Measurements from ENCODE around the gene AHSG. TPM values are rescaled to one million over a fixed set of nuclear protein-coding genes. Genes with fewer than 3 reads are reported as not detected.

AHSG gene
- total RNA-seq, 1 donor from 2014 or later = not detected

DNA sequence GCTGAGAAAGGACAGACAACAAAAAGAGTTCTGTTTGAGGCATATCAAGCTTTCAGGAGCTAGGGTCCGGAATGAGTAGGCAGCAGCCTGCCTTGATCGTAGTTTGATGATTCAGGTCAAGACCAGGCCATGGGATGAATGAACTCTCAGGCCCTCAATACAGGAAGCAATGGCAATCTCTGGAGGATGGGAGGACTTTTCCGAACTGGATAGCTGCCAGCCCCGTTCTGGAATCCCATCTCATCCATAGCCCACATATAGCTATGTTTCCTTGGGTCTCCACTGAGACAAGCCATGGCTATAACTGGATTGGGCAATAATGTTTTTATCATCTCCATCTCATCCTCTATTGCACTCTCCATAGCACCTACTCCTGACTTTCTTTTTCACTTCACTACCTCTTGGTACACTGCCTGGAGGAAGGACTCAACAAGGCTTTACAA is 12.8 kb downstream of the AHSG start:
- no peak for DNase-seq (ENCODE audit: low read depth)
- FAIRE-seq = no peak
- Histone ChIP-seq H2AFZ (ENCODE audit: low read depth, low read length) (no peak overlapping the region), H3K79me2 (ENCODE audit: insufficient read depth, low read length) (no peaks in the 10 kb centered on the region), H3K9ac (ENCODE audit: low read length) (no peak overlapping the region), H4K20me1 (ENCODE audit: insufficient read depth, low read length) (no peaks in the 10 kb centered on the region), H3K36me3 (ENCODE audit: insufficient read depth, low read length) (no peaks in the 10 kb centered on the region), H3K4me2 (ENCODE audit: low read length) (no peak overlapping the region), H3K4me3 (ENCODE audit: insufficient read depth, low read depth, low read length) (no peak overlapping the region), H3K27me3 (ENCODE audit: insufficient read depth, low read length) (peaks cover 14% of the 10 kb centered on the region), H3K4me1 (ENCODE audit: insufficient read depth, low read length) (no peaks in the 10 kb centered on the region), H3K27ac (ENCODE audit: low read depth, low read length) (no peak overlapping the region), H3K9me3 (ENCODE audit: insufficient read depth, low read depth, low read length) (no peaks in the 10 kb centered on the region)
- Mint-ChIP-seq H3K4me1 (ENCODE audit: low read depth, unreplicated experiment) (no peaks in the 10 kb centered on the region), H3K36me3 (ENCODE audit: low read depth, unreplicated experiment) (no peaks in the 10 kb centered on the region), H3K9me3 (ENCODE audit: unreplicated experiment) (no peaks in the 10 kb centered on the region), H3K27me3 (ENCODE audit: low read depth, unreplicated experiment) (peaks cover 18% of the 10 kb centered on the region), H3K4me3 (ENCODE audit: unreplicated experiment) (no peak overlapping the region), H3K27ac (ENCODE audit: unreplicated experiment) (no peak overlapping the region)
- TF ChIP-seq EZH2 (IDR thresholded peaks at IDR 0.05; ENCODE audit: insufficient read depth, low read length) (no peak), CTCF (IDR thresholded peaks at IDR 0.05; ENCODE audit: insufficient read depth, low read depth, low read length) (no peak)

GRCh38 chr3:186626254-186626847 is 13.5 kb downstream of the AHSG start:
- TF ChIP-seq CTCF (IDR thresholded peaks at IDR 0.05; ENCODE audit: insufficient read depth, low read depth, low read length) (no peak), EZH2 (IDR thresholded peaks at IDR 0.05; ENCODE audit: insufficient read depth, low read length) (no peak)

DNA sequence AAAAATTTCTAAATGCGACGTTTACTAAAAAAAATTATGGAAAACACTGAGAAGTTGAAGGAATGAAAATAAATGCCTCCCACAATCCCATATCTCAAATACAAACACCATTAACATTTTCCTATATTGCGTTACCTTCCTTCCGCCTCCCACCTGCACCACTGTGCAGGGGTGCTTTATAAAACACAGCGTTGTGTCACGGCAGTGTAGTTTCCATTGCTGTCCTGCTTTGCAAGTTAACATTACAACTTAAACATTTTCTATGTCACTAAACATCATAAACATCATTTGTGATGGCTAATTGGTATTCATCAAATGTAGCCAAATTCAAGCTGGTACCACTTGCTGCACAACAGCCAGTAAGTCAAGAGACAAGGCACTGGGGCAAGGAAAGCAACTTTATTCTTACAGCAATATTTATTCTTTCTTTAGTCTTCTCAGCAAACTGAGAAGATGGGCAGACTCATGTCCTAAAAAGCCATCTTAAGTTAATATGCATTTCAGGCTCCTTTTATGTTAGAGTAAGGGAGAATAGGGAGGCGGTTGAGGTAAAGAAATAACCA is 15.1 kb downstream of the AHSG start:
- Histone ChIP-seq H3K9ac (ENCODE audit: low read length) (no peak overlapping the region), H3K9me3 (ENCODE audit: insufficient read depth, low read depth, low read length) (no peaks in the 10 kb centered on the region), H3K4me2 (ENCODE audit: low read length) (no peak overlapping the region), H3K36me3 (ENCODE audit: insufficient read depth, low read length) (no peaks in the 10 kb centered on the region), H3K27ac (ENCODE audit: low read depth, low read length) (no peak overlapping the region), H3K4me3 (ENCODE audit: insufficient read depth, low read depth, low read length) (no peak overlapping the region), H4K20me1 (ENCODE audit: insufficient read depth, low read length) (no peaks in the 10 kb centered on the region), H3K79me2 (ENCODE audit: insufficient read depth, low read length) (no peaks in the 10 kb centered on the region), H3K4me1 (ENCODE audit: insufficient read depth, low read length) (no peaks in the 10 kb centered on the region), H2AFZ (ENCODE audit: low read depth, low read length) (no peak overlapping the region), H3K27me3 (ENCODE audit: insufficient read depth, low read length) (peaks cover 6% of the 10 kb centered on the region)
- Mint-ChIP-seq H3K27me3 (ENCODE audit: low read depth, unreplicated experiment) (peaks cover 13% of the 10 kb centered on the region), H3K4me1 (ENCODE audit: low read depth, unreplicated experiment) (no peaks in the 10 kb centered on the region), H3K36me3 (ENCODE audit: low read depth, unreplicated experiment) (no peaks in the 10 kb centered on the region), H3K4me3 (ENCODE audit: unreplicated experiment) (no peak overlapping the region), H3K27ac (ENCODE audit: unreplicated experiment) (no peak overlapping the region), H3K9me3 (ENCODE audit: unreplicated experiment) (no peaks in the 10 kb centered on the region)
- TF ChIP-seq CTCF (IDR thresholded peaks at IDR 0.05; ENCODE audit: insufficient read depth, low read depth, low read length) (no peak), EZH2 (IDR thresholded peaks at IDR 0.05; ENCODE audit: insufficient read depth, low read length) (no peak)
- DNase-seq (ENCODE audit: low read depth) (no peak), FAIRE-seq (no peak)

More at GRCh38 chr3:186626254-186626847, 13.5 kb downstream of the AHSG start:
- Mint-ChIP-seq H3K27ac (ENCODE audit: unreplicated experiment) (no peak overlapping the region), H3K27me3 (ENCODE audit: low read depth, unreplicated experiment) (peaks cover 17% of the 10 kb centered on the region), H3K4me3 (ENCODE audit: unreplicated experiment) (no peak overlapping the region), H3K9me3 (ENCODE audit: unreplicated experiment) (no peaks in the 10 kb centered on the region), H3K4me1 (ENCODE audit: low read depth, unreplicated experiment) (no peaks in the 10 kb centered on the region), H3K36me3 (ENCODE audit: low read depth, unreplicated experiment) (no peaks in the 10 kb centered on the region)
- H3K36me3 ChIP-seq (ENCODE audit: insufficient read depth, low read length) = no peaks in the 10 kb centered on the region
- no peaks in the 10 kb centered on the region for H3K79me2 ChIP-seq (ENCODE audit: insufficient read depth, low read length)
- FAIRE-seq = no peak
- H3K9ac ChIP-seq (ENCODE audit: low read length) = no peak overlapping the region
- H3K9me3 ChIP-seq (ENCODE audit: insufficient read depth, low read depth, low read length) = no peaks in the 10 kb centered on the region
- no peak for DNase-seq (ENCODE audit: low read depth)
- H3K27me3 ChIP-seq (ENCODE audit: insufficient read depth, low read length) = peaks cover 14% of the 10 kb centered on the region
- no peaks in the 10 kb centered on the region for H4K20me1 ChIP-seq (ENCODE audit: insufficient read depth, low read length)
- no peak overlapping the region for H3K4me3 ChIP-seq (ENCODE audit: insufficient read depth, low read depth, low read length)
- no peak overlapping the region for H2AFZ ChIP-seq (ENCODE audit: low read depth, low read length)
- H3K4me2 ChIP-seq (ENCODE audit: low read length) = no peak overlapping the region
- no peak overlapping the region for H3K27ac ChIP-seq (ENCODE audit: low read depth, low read length)
- no peaks in the 10 kb centered on the region for H3K4me1 ChIP-seq (ENCODE audit: insufficient read depth, low read length)

Data from astrocyte (in vitro differentiated cells and primary cell).